Osteoblast (primary cell): ENCODE results near the gene SESTD1. TPM values are rescaled to one million over a fixed set of nuclear protein-coding genes. Genes with fewer than 3 reads are reported as not detected.

Experiments
- DNase-seq: peaks from one replicate; pipeline ENCODE4 v3.0.0; 2011; ENCODE audit warnings: low spot score, mixed read lengths; ENCODE audit not compliant: insufficient read length; ENCODE audit errors: missing footprints
- H2AFZ ChIP-seq: 2 replicates; pipeline ENCODE4 v1.6.0; 2011; ENCODE audit warnings: mild to moderate bottlenecking, low read length
- H3K27ac ChIP-seq: 2 replicates; pipeline ENCODE4 v1.5.1; 2011; ENCODE audit warnings: mild to moderate bottlenecking, low read depth, low read length, moderate library complexity
- H3K27me3 ChIP-seq: 2 replicates; pipeline ENCODE4 v1.6.0; 2012; ENCODE audit warnings: mild to moderate bottlenecking, control low read depth, inconsistent platforms, low read length, moderate library complexity; ENCODE audit not compliant: insufficient read depth
- H3K36me3 ChIP-seq: 2 replicates; pipeline ENCODE4 v1.5.1; 2011; ENCODE audit warnings: mild to moderate bottlenecking, low read length, control low read depth, moderate library complexity; ENCODE audit not compliant: insufficient read depth
- H3K4me1 ChIP-seq: 2 replicates; pipeline ENCODE4 v1.5.1; 2011; ENCODE audit warnings: mild to moderate bottlenecking, low read length, control low read depth, moderate library complexity; ENCODE audit not compliant: insufficient read depth
- H3K4me2 ChIP-seq: 2 replicates; pipeline ENCODE4 v1.6.0; 2011; ENCODE audit warnings: mild to moderate bottlenecking, low read length; ENCODE audit not compliant: insufficient read depth
- H3K4me3 ChIP-seq: fragments of 200-600 bp; sonication (generic); 3 replicates; pipeline ENCODE4 v1.5.1; 2012; ENCODE audit warnings: mild to moderate bottlenecking, low read length, inconsistent platforms; ENCODE audit not compliant: insufficient read depth
- H3K79me2 ChIP-seq: 2 replicates; pipeline ENCODE4 v1.6.0; 2012; ENCODE audit warnings: mild to moderate bottlenecking, low read length, control low read depth, inconsistent platforms; ENCODE audit not compliant: insufficient read depth
- H3K9me3 ChIP-seq: 2 replicates; pipeline ENCODE4 v1.5.1; 2011; ENCODE audit warnings: low read depth, low read length, control low read depth
- H4K20me1 ChIP-seq: 2 replicates; pipeline ENCODE4 v1.6.0; 2012; ENCODE audit warnings: mild to moderate bottlenecking, low read length, control low read depth; ENCODE audit not compliant: insufficient read depth
- total RNA-seq: library from RNA; depleted of rRNA; stranded (reverse); fragments of >200 nt; gene quantifications from 2 replicates; pipeline ENCODE4 v1.2.3, GENCODE V29; 2012
- TF ChIP-seq, protein P1 (sequence below): IDR thresholded peaks from 2 replicates; pipeline ENCODE4 v1.5.1; 2011; ENCODE audit warnings: mild to moderate bottlenecking, low read depth, low read length, moderate library complexity; ENCODE audit errors: extremely low read depth

The SESTD1 gene
- total RNA-seq, 1 donor: 51.0 TPM

DNA sequence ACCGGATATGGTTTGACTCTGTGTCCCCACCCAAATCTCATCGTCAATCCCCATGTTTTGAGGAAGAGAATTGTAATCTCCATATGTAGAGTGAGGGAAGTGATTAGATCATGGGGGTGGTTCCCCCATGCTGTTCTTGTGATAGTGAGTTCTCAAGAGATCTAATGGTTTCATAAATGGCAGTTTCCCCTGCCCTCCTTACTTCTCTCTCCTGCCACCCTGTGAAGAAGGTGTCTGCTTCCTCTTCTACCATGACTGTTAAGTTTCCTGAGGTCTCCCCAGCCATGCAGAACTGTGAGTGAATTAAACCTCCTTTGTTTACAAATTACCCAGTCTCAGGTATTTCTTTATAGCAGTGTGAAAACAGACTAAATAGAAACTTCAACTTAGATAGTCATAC is 69.5 kb downstream of the SESTD1 start:
- Histone ChIP-seq H3K36me3 (no peaks in the 10 kb centered on the region), H2AFZ (no peak overlapping the region), H3K27me3 (no peaks in the 10 kb centered on the region), H3K4me3 (no peak overlapping the region), H3K4me1 (no peaks in the 10 kb centered on the region), H3K79me2 (peaks cover 72% of the 10 kb centered on the region), H3K4me2 (no peak overlapping the region), H4K20me1 (peaks cover 24% of the 10 kb centered on the region), H3K27ac (no peak overlapping the region), H3K9me3 (no peaks in the 10 kb centered on the region)
- TF ChIP-seq, protein P1, sequence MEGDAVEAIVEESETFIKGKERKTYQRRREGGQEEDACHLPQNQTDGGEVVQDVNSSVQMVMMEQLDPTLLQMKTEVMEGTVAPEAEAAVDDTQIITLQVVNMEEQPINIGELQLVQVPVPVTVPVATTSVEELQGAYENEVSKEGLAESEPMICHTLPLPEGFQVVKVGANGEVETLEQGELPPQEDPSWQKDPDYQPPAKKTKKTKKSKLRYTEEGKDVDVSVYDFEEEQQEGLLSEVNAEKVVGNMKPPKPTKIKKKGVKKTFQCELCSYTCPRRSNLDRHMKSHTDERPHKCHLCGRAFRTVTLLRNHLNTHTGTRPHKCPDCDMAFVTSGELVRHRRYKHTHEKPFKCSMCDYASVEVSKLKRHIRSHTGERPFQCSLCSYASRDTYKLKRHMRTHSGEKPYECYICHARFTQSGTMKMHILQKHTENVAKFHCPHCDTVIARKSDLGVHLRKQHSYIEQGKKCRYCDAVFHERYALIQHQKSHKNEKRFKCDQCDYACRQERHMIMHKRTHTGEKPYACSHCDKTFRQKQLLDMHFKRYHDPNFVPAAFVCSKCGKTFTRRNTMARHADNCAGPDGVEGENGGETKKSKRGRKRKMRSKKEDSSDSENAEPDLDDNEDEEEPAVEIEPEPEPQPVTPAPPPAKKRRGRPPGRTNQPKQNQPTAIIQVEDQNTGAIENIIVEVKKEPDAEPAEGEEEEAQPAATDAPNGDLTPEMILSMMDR: no peak
- DNase-seq: no peak

DNA sequence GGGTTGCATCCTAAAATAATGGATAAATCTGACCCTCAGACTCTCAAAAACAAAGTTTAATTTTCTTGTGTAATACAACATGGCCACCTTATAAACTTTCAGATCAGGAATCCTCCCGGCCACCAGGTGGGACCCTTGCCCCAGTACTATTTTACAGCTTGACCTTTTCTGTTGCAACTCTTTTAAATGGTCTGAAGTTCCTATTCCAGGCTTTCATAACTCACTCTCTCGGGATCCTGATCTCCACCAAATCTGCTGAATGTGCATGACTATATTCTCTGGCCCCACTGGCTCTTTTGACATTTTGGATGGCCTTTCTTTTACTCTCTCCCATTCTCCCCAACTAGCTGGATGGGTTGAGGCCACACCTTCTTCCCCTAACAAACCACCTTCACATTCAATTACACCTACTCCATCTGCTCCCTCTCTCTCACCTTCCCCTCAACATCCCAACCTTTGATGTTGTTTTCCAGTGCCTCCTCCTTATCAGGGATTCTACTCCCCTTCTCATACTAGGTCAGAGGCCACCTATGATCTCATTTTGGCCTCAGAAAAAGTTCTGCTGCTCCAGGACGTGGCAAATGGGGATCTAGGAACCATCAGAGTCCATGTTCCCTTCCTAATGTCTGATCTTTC is 70.8 kb downstream of the SESTD1 start:
- DNase-seq: no peak
- H3K79me2 ChIP-seq: peaks cover 82% of the 10 kb centered on the region

DNA sequence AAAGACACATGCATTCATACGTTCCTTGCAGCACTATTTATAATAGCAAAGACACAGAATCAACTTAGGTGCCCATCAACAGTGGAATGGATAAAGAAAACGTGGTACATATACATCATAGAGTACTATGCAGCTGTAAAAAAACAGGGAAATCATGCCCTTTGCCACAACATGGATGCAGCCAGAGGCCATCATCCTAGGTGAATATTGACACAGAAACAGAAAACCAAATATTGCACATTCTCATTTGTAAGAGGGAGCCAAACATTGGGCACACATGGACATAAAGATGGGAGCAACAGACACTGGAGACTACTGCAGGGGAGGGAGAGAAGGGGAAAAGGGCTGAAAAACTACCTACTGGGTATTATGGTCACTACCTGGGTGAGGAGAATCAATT is 73.5 kb downstream of the SESTD1 start:
- Histone ChIP-seq H3K79me2 (peaks cover 100% of the 10 kb centered on the region), H3K4me3 (no peak overlapping the region), H3K4me2 (no peak overlapping the region), H2AFZ (no peak overlapping the region), H3K27ac (no peak overlapping the region), H3K9me3 (no peaks in the 10 kb centered on the region), H3K4me1 (no peaks in the 10 kb centered on the region), H3K27me3 (no peaks in the 10 kb centered on the region), H4K20me1 (peaks cover 47% of the 10 kb centered on the region), H3K36me3 (no peaks in the 10 kb centered on the region)
- DNase-seq: no peak
- TF ChIP-seq, protein P1: no peak

More for the DNA sequence above, 70.8 kb downstream of the SESTD1 start:
- Histone ChIP-seq H3K4me2 (no peak overlapping the region), H3K36me3 (no peaks in the 10 kb centered on the region), H3K9me3 (no peaks in the 10 kb centered on the region), H3K4me3 (no peak overlapping the region), H3K27me3 (no peaks in the 10 kb centered on the region), H2AFZ (no peak overlapping the region), H4K20me1 (peaks cover 24% of the 10 kb centered on the region), H3K4me1 (no peaks in the 10 kb centered on the region), H3K27ac (no peak overlapping the region)
- TF ChIP-seq, protein P1: no peak

DNA sequence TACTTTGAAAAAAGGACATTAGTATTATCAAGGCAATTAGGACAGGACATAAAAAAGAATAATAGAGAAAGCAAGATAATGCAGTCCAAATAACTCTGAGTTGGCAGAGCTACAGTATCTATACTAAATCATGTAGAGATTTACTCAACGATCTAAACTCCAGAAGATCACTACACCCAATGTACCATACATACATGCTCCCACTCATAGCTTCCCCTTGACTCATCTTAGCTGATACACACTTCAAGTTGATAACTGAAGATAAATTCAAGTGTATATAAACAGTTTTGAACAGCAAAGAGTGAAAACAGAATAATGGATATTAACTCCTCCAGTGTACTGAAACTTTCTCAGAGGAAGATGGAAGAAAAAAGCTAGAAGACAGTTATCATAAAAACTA is 78.5 kb downstream of the SESTD1 start:
- Histone ChIP-seq H3K27ac (no peak overlapping the region), H3K79me2 (peaks cover 68% of the 10 kb centered on the region), H3K36me3 (peaks cover 4% of the 10 kb centered on the region), H3K4me2 (no peak overlapping the region), H3K4me1 (no peaks in the 10 kb centered on the region), H3K4me3 (no peak overlapping the region), H3K27me3 (no peaks in the 10 kb centered on the region), H2AFZ (no peak overlapping the region), H4K20me1 (peaks cover 30% of the 10 kb centered on the region), H3K9me3 (no peaks in the 10 kb centered on the region)
- DNase-seq: peak; percentile 2
- TF ChIP-seq, protein P1: no peak
